PC-3 (cell line): ENCODE results near the gene RBM33. TPM values are rescaled to one million over a fixed set of nuclear protein-coding genes. Genes with fewer than 3 reads are reported as not detected.

Experiments
- ATAC-seq: fragments of 200-7000 bp; cut with Tn5 transposase; 2 replicates; pipeline ENCODE4 v1.9.1; 2020; ENCODE audit warnings: mild to moderate bottlenecking, moderate library complexity
- BruUV-seq: library from RNA; stranded (reverse); fragments of 400-500 nt; replicated peaks from 2 replicates; lab custom pipeline; 2021; lab: Mats Ljungman, UMichigan
- CTCF ChIA-PET: fragments of 300-600 bp; sonication (Branson Sonifier 250); formaldehyde crosslinking; loops from one replicate; lab custom pipeline; 2022; ENCODE audit warnings: antibody characterized with exemption; lab: Charles Lee
- POLR2A ChIA-PET: fragments of 300-600 bp; sonication (Branson Sonifier 250); formaldehyde crosslinking; loops from one replicate; lab custom pipeline; 2022; ENCODE audit warnings: antibody characterized with exemption; ENCODE audit not compliant: unreplicated experiment; lab: Charles Lee
- DNase-seq: peaks from one replicate; pipeline ENCODE4 v3.0.0-alpha.2; 2015
- H2AFZ ChIP-seq: fragments of 300-600 bp; sonication (generic); 2 replicates; pipeline ENCODE4 v1.6.0; 2016; ENCODE audit warnings: antibody characterized with exemption, low read length
- H3F3A ChIP-seq: fragments of 300-600 bp; sonication (generic); one replicate; pipeline ENCODE4 v1.6.0; 2017; ENCODE audit warnings: antibody characterized with exemption, low read length, control low read depth, mild to moderate bottlenecking; ENCODE audit not compliant: unreplicated experiment
- H3K27ac ChIP-seq: fragments of 300-600 bp; sonication (generic); 2 replicates; pipeline ENCODE4 v1.5.1; 2016; ENCODE audit warnings: mild to moderate bottlenecking, low read length
- H3K27me3 ChIP-seq: fragments of 300-600 bp; sonication (generic); 2 replicates; pipeline ENCODE4 v1.6.1; 2016; ENCODE audit warnings: low read length, mixed read lengths
- H3K36me3 ChIP-seq: fragments of 300-600 bp; sonication (generic); 2 replicates; pipeline ENCODE4 v1.6.1; 2016; ENCODE audit warnings: low read depth, mixed run types, low read length, mixed read lengths
- H3K4me1 ChIP-seq: fragments of 300-600 bp; sonication (generic); 2 replicates; pipeline ENCODE4 v1.5.1; 2016; ENCODE audit warnings: low read length; ENCODE audit not compliant: insufficient read depth
- H3K4me2 ChIP-seq: fragments of 300-600 bp; sonication (generic); 2 replicates; pipeline ENCODE4 v1.6.0; 2016; ENCODE audit warnings: low read length
- H3K4me3 ChIP-seq: fragments of 300-600 bp; sonication (generic); 2 replicates; pipeline ENCODE4 v1.5.1; 2016; ENCODE audit warnings: mild to moderate bottlenecking, low read length, mixed read lengths
- H3K79me2 ChIP-seq: fragments of 300-600 bp; sonication (generic); 2 replicates; pipeline ENCODE4 v1.6.1; 2017; ENCODE audit warnings: low read length, mixed read lengths
- H3K9ac ChIP-seq: fragments of 300-600 bp; sonication (generic); 2 replicates; pipeline ENCODE4 v1.6.0; 2016; ENCODE audit warnings: mild to moderate bottlenecking, low read length
- H3K9me2 ChIP-seq: fragments of 300-600 bp; sonication (generic); replicated peaks from 2 replicates; pipeline ENCODE4 v1.6.1; 2016; ENCODE audit warnings: mixed run types, low read length, mixed read lengths
- H3K9me3 ChIP-seq: fragments of 300-600 bp; sonication (generic); 2 replicates; pipeline ENCODE4 v1.6.1; 2016; ENCODE audit warnings: low read length, mixed read lengths
- H4K20me1 ChIP-seq: fragments of 300-600 bp; sonication (generic); 2 replicates; pipeline ENCODE4 v1.6.1; 2016; ENCODE audit warnings: low read length, mixed read lengths
- EZH2 ChIP-seq: fragments of 300-600 bp; sonication (generic); IDR thresholded peaks from one replicate; pipeline ENCODE4 v1.6.1; 2017; ENCODE audit warnings: antibody characterized with exemption, mild to moderate bottlenecking, low read length; ENCODE audit not compliant: unreplicated experiment
- EZH2phosphoT487 ChIP-seq: fragments of 300-600 bp; sonication (generic); IDR thresholded peaks from 2 replicates; pipeline ENCODE4 v1.6.1; 2018; ENCODE audit warnings: mild to moderate bottlenecking, antibody characterized with exemption, low read length, borderline replicate concordance
- intact Hi-C: fragments of 100-400 bp; cut with micrococcal nuclease; formaldehyde crosslinking; loops from 2 replicates; pipeline ENCODE4 v1.9.0; 2023
- total RNA-seq: library from RNA; depleted of rRNA; stranded (reverse); fragments of >200 nt; gene quantifications from 2 replicates; pipeline ENCODE4 v1.2.3, GENCODE V29; 2014
- TF ChIP-seq, protein P1 (sequence below): fragments of 300-600 bp; sonication (generic); conservative IDR thresholded peaks from 2 replicates; pipeline ENCODE4 v1.5.1; 2017; ENCODE audit warnings: antibody characterized with exemption, low read depth, mild to moderate bottlenecking, low read length

Gene RBM33
- total RNA-seq, 1 experiment from 2014 or later: 25.3 TPM

DNA sequence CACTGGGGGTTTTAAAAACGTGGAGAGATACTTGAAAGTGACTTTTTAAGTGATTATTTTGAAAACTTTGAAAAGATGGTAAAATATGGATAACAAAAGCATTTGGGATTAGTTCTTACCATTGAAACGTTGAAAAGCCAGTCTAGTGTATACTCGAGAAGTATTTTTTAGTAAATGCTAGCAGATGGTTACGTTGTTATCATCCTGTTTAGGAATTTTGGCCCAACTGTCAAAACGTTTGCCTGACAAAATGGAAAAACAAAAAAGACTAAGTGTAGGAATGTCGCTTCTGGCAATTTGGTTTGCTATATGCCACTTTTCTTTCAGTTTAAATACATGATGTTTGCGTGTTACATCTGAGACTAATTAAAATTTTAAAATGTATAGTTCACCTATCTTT lies 1.2 kb downstream of the RBM33 start:
- POLR2A ChIA-PET: no interaction called here

DNA sequence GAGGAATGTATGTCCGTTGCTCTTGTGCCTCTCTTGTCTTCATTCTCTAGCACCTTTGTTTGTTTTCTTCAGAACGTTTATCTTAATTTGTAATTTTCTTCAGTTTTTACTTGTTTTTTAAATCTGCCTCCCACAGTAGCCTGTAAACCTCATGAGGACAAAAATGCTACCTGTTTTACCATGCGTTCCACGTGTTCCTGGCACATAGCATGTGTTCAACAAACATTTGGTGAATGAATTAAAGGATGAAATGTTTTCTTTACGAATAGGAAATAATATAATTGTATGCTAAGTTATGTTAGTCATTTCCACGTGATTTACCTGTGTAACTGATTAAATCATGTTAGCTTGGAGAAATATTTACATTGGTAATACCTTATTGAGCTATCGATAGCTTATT lies 2.2 kb downstream of the RBM33 start:
- Histone ChIP-seq H3K27me3 (no peaks in the 10 kb centered on the region), H3K27ac (no peak overlapping the region), H3K4me3 (peak overlapping the region; percentile 87), H3K79me2 (peaks cover 80% of the 10 kb centered on the region), H3K9me2 (no peaks in the 10 kb centered on the region), H3K4me1 (peaks cover 12% of the 10 kb centered on the region), H3F3A (no peaks in the 10 kb centered on the region), H3K9me3 (peaks cover 12% of the 10 kb centered on the region), H2AFZ (no peak overlapping the region), H3K4me2 (peak overlapping the region; percentile 86), H3K9ac (no peak overlapping the region), H3K36me3 (peaks cover 34% of the 10 kb centered on the region), H4K20me1 (peaks cover 33% of the 10 kb centered on the region)
- DNase-seq (no peak), ATAC-seq (no peak)
- intact Hi-C loops: loop anchor here (5.0 kb wide), 2 partner anchors 56 to 86 kb away; no protein-coding TSS in a partner anchor
- ChIA-PET POLR2A (no interaction called here), CTCF (no interaction called here)
- BruUV-seq: no TSS peak
- TF ChIP-seq EZH2phosphoT487: no peak
- TF ChIP-seq, protein P1, sequence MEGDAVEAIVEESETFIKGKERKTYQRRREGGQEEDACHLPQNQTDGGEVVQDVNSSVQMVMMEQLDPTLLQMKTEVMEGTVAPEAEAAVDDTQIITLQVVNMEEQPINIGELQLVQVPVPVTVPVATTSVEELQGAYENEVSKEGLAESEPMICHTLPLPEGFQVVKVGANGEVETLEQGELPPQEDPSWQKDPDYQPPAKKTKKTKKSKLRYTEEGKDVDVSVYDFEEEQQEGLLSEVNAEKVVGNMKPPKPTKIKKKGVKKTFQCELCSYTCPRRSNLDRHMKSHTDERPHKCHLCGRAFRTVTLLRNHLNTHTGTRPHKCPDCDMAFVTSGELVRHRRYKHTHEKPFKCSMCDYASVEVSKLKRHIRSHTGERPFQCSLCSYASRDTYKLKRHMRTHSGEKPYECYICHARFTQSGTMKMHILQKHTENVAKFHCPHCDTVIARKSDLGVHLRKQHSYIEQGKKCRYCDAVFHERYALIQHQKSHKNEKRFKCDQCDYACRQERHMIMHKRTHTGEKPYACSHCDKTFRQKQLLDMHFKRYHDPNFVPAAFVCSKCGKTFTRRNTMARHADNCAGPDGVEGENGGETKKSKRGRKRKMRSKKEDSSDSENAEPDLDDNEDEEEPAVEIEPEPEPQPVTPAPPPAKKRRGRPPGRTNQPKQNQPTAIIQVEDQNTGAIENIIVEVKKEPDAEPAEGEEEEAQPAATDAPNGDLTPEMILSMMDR: no peak
- no peak for TF ChIP-seq EZH2

More for the DNA sequence above, 1.2 kb downstream of the RBM33 start:
- ATAC-seq: no peak
- BruUV-seq: no TSS peak
- intact Hi-C loops: loop anchor here (5.0 kb wide), 2 partner anchors 57 to 87 kb away; no protein-coding TSS in a partner anchor
- Histone ChIP-seq H3K27ac (no peak overlapping the region), H3K36me3 (peaks cover 40% of the 10 kb centered on the region), H3K4me1 (peaks cover 12% of the 10 kb centered on the region), H2AFZ (no peak overlapping the region), H4K20me1 (peaks cover 27% of the 10 kb centered on the region), H3F3A (no peaks in the 10 kb centered on the region), H3K4me3 (peak overlapping the region; percentile 87), H3K79me2 (peaks cover 70% of the 10 kb centered on the region), H3K4me2 (peak overlapping the region; percentile 86), H3K9me3 (peaks cover 12% of the 10 kb centered on the region), H3K9me2 (no peaks in the 10 kb centered on the region), H3K9ac (peak overlapping the region; percentile 99), H3K27me3 (no peaks in the 10 kb centered on the region)
- CTCF ChIA-PET: no interaction called here
- TF ChIP-seq, protein P1: no peak
- no peak for TF ChIP-seq EZH2
- no peak for TF ChIP-seq EZH2phosphoT487
- DNase-seq: no peak

DNA sequence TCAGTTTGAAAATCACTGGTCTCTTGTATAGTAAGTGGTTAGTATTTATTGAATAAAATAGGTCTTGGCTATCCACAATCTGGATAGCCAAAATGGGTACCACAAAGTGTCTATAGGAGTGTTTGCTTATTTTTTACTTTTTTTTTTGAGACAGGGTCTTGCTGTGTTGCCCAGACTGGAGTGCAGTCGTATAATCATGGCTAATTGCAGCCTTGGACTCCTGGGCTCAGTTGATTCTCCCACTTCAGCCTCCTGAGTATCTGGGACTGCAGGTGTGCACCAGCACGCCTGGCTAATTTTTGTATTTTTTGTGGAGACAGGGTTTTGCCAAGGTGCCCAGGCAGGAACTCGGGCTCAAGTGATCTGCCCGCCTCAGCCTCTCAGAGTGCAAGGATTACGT lies 2.8 kb downstream of the RBM33 start:
- Histone ChIP-seq H3K4me2 (peak overlapping the region; percentile 86; the same call in 1 of the 2 replicates), H3K9me2 (no peaks in the 10 kb centered on the region), H3K9me3 (peaks cover 12% of the 10 kb centered on the region), H3K4me1 (peaks cover 18% of the 10 kb centered on the region), H3K36me3 (peaks cover 34% of the 10 kb centered on the region), H3K27ac (no peak overlapping the region), H3K9ac (no peak overlapping the region), H4K20me1 (peaks cover 39% of the 10 kb centered on the region), H3K27me3 (no peaks in the 10 kb centered on the region), H2AFZ (no peak overlapping the region), H3K79me2 (peaks cover 86% of the 10 kb centered on the region), H3K4me3 (peak overlapping the region; percentile 87; the same call in 1 of the 2 replicates), H3F3A (no peaks in the 10 kb centered on the region)
- CTCF ChIA-PET: no interaction called here
- POLR2A ChIA-PET: no interaction called here
- intact Hi-C loops: loop anchor here (5.0 kb wide), 2 partner anchors 55 to 85 kb away; no protein-coding TSS in a partner anchor
- DNase-seq (no peak), ATAC-seq (no peak)
- TF ChIP-seq, protein P1: no peak
- TF ChIP-seq EZH2: no peak
- no peak for TF ChIP-seq EZH2phosphoT487
- no TSS peak for BruUV-seq
